Measurements from ENCODE around the gene KRTAP10-10.
"Not testable (repeated sequence)": the region's sequence is repeated elsewhere in the genome, so short reads cannot be mapped to it uniquely, and the experiment has no call there.

The KRTAP10-10 gene

GRCh38 chr21:44603109-44603875, 33.9 kb upstream of the KRTAP10-10 start:
- DNase-seq: no peak

DNA sequence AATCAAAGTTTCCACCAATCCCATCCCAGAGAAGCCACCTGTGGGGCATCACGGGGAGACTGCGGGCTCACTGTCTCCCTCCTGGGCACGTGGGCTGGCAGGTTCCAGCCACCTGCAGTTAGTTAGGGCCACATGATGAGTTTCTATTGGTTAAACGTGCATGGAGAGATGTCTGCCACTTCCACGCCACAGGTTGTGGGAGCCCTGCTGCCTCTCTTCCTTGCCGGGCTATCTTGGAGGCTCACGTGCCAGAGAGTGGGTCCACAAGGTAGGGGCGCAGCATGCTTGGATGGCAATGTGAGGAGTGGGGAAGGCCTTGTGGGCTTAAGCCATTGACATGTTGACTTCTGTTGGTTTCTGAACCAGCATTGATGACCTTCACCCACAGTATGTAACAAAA, 33.2 kb upstream of the KRTAP10-10 start:
- no peak for DNase-seq

DNA sequence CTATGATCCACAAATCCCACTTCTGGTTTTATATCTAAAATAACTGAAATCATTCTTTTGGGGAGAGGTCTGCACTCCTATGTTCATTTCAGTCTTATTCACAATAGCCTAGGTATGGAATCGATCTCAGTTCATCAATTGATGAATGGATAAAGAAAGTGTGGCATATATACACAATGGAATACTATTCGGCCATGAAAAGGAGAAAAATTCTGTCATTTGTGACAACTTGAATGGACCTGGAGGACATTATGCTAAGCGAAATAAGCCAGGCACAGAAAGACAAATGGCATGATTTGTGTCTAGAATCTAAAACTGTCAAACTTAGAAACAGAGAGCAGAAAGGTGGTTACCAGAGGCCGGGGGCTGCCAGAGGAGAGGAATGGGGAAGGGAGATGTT, 30.7 kb upstream of the KRTAP10-10 start:
- no peak for DNase-seq

DNA sequence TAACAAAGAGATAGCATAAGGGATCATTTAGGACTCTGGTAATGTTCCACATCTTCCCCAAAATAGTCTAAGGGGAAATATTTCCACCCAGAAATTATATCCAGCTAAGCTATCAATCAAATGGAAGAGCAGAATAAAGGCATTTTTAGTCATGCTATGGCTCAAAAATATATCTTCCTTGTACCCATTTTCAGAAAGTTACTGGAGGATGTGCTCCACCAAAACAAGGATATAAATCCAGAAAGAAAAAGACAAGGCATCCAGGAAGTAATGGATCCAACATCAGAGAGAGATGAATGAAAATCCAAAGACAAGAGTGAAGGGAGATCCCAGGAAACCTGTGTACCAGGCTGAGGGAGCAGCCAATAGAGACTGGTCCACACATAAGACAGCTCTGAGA, 28.0 kb upstream of the KRTAP10-10 start:
- no peak for DNase-seq

DNA sequence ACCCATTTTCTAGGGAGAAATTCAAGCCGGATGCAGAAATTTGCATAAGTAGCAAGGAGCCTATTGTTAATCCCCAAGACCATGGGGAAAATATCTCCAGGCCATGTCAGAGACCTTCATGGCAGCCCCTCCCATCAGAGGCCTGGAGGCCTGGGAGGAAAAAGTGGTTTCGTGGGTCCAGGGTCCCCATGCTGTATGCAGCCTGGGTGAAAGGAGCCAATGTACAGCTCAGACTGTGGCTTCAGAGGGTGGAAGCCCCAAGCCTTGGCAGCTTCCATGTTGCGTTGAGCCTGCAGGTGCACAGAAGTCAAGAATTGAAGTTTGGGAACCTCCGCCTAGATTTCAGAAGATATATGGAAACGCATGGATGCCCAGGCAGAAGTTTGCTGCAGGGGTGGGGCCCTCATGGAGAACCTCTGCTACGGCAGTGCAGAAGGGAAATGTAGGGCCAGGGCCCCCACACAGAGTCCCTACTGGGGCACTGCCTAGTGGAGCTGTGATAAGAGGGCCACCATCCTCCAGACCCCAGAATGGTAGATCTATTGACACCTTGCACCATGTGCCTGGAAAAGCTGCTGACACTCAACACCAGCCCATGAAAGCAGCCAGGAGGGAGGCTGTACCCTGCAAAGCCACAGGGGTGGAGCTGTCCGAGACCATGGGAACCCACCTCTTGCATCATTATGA, 26.9 kb upstream of the KRTAP10-10 start:
- DNase-seq: not testable (repeated sequence)

DNA sequence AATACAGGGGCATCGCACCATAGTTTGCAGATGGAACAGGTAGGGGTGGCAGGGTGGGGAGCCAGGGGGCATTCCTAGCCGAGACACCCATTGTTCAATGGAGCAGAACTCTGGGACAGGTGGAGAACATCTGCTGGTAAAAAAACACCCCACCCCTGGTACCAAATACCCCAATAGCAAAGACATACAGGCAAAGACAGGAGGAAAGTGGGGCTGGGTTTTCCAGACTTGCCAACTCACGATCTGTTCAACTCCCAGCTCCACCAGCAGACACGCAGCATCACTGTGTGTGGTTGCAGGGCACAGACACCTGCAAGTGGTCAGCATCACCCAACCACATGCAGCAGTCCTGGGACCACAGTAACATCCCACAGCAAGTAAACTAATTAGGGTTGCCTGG, 25.6 kb upstream of the KRTAP10-10 start:
- no peak for DNase-seq

- DNase-seq: no peak
Measured at GRCh38 chr21:44612029-44612486, 25.1 kb upstream of the KRTAP10-10 start, which contains the start of gene KRTAP10-8. TSS of gene KRTAP10-8 (plus strand) at chr21:44612079. CDS start at chr21:44612101, 22 bp downstream.

DNA sequence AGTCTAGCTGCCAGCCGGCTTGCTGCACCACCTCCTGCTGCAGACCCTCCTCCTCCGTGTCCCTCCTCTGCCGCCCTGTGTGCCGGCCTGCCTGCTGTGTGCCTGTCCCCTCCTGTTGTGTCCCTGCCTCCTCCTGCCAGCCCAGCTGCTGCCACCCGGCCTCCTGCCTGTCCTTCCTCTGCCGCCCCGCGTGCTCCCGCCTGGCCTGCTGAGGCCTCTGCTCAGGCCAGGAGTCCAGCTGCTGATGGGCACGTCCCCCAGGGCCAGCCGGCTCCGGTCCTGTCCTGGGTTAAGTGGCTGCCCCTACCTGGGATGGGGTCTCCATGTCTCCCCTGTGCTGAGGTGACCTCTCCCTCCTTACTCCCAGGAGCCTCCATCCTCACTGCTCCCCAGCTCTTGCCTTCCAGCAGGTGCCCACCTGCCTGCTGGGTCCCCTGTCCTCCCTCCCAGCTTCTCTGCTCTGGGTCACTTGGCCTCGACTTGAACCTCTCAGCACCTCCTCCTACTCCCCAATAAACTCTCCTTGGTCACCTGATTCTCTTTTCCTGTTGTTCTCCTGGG, 24.4 kb upstream of the KRTAP10-10 start:
- DNase-seq: no peak

DNA sequence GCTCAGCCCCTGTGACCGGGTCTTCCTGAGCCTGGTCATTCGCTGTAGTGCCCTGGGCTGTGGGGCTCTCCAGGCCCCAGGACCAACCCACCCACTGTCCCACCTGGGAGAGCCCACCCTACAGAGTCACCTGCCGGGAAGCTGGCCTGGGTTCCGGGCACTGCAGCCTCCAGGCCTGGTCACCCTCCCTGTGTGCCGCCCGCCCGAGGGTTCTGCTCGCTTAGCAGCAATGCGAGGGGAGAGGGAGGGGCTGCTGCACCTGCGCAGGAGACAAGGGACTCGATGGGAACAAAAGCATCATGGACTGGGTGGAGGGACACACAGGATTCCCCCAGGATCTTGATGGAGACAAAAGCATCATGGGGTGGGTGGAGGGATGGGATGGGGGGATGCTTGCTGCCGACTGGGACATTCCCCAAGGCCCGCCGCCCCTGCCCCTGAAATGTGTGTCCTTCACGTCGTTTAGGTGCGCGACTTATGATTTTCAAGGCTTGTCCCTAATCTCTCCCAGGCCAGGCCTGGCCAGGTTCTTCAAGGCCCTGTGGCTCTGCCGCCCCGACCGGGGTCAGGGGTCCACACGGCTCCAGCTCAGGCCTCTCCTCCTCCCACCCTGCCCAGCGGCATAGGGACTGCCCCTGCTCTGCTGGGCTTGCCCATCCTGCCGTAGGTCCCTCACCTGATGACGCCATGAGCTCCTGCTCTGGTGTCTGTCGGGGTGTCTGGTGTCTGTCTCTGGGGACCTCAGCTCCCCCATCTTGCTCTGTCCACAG, 23.6 kb upstream of the KRTAP10-10 start:
- no peak for DNase-seq

DNA sequence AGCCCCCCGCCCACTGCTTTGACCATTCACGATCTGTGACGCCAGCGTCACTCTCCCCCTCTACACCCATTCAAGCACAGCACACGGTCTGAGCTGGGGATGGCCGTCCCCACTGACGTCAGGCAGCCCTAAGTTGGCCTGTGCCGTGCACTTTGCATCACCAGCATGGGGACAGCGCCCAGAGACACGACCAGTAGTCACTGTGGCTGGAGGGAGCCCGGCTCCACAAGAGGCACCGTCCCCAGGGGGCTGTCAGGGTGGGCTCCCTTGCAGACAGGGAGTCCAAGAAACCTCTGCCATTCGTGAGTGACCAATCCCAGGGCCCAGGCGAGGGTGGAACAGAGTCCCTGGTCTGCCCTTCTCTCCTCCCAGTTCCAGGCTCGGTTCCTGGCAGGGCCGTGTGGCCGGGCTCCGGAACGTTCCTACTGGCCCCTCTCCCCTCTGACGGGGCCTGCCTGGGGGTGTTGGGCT, 23.0 kb upstream of the KRTAP10-10 start:
- DNase-seq: no peak

DNA sequence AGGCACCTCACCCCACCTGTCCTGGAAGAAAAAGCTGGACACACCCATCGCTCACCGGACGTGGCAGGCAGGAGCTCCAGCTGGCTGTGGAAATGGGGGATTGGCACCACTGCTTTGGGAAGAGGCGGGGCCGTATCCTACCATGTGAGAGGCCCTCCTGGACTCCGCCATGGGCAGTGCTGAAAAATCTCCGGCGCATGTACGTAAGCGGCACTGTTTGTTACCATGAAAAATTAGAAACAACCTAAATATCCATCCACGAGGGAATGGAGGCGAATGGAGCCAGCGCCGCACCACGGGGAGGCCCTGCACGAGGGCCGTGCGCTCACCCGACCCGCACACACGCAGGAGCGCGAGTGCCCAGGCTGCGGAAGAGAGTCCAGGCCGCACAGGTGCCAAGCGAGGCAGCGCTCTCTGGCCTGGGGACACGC, 22.2 kb upstream of the KRTAP10-10 start:
- no peak for DNase-seq

DNA sequence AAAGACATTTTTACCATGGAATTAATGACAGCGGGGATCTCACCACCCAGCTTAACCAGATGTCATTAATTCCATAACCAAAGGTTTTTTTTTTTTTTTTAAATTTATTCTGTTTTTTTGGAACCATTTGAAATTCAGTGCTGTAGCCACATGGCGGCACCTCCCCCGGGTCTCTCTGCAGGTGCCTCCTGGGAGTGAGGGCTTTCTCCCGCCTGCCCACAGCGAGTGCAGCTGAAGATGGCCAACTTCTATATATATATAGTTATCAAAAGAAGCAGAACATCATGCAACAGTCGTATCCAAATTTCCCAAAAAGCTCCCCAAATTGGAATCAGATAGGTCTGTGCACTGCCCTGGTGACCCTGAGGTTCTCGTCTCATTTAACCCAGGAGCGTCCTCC, 21.7 kb upstream of the KRTAP10-10 start:
- DNase-seq: no peak

DNA sequence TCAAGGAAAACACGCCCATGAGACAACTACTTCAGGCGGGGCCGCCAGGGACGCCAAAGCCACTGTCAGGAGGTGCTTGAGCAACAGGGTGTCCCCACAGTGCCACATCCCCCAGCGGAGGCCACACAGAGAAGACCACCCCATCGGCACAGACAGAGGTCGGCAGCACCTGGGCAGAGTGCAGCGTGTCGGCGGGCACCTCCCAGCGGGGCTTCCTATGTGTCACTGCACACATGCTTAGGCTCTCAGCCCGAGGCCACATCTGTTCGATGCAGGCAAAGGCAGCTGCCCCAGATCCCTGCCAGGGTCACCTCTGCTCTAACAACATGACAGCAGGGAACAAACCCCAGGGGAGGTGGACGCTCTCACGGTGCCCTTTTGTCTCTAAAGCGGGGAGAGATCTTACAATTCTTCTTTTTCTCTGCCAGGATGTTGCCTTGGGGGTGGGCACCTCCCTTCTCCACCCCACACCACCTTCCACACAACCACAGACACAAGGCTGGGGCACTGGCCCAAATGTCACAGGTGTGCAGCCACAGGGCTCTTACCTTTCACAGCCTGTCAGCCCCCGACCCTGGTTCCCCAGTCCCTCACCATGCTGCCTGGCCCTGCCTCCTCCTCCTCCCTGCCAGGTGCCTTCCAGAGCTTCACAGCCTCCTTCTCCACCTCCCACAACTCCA, 21.1 kb upstream of the KRTAP10-10 start:
- DNase-seq: no peak

- no peak for DNase-seq
Measured at GRCh38 chr21:44616591-44616926, 20.6 kb upstream of the KRTAP10-10 start.

DNA sequence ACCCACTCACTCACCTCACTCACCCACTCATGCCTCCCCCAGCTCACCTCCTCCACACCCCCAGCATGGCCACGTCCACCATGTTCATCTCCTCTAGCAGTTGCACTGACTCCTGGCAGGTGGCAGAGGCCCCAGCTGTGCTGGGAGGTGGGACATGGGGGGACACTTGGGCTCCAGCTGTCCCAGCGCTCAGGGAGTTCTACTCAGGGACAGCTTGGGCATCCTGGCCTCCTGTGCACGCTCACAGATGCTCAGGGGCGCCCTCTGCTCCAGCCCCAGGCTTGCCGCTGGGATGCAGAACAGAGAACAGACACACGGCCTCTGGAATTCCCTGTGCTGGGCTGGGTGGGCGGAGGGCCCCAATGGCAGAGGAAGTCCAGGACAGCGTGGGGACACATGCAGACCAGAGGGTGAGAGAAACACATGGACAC, 20.1 kb upstream of the KRTAP10-10 start:
- DNase-seq: no peak

- DNase-seq: no peak
Measured at GRCh38 chr21:44618504-44618903, 18.7 kb upstream of the KRTAP10-10 start.

DNA sequence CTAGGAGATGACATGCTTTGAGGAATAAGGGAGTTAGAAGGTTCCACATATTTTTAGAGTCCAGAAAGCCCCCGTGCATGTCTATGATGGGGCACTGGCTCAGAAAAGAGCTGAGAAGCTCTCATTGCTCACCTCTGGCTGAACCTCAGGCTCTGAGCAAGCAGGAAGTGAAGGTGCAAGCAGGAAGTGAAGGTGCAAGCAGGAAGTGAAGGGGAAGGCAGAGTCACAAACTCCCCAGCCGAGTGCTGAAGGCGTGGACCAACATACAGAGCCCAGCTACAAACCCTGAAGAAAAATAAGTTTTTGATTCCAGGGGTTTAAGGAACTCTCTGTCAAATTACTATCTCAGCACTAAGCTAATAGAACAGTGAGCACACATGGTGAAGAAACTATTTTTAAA, 18.2 kb upstream of the KRTAP10-10 start:
- no peak for DNase-seq

DNA sequence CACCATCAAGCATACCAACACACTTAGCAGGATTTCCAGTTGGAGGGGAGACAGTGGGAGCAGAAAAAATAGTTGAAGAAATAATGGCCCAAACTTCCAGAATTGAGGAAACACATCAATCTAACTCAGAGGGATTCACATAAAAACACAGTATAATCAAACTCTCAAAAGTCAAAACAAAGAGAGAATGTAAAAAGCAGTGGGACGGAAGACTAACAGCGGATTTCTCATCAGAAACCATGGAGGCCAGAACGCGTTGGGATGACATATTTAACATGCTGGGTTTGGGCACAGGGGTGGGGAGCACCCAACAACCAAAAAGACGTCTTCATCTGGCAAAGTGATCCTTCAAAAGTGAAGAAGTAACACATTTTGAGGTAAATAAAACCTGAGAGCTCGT, 17.3 kb upstream of the KRTAP10-10 start:
- DNase-seq: no peak

- no peak for DNase-seq
Measured at GRCh38 chr21:44623575-44623974, 13.6 kb upstream of the KRTAP10-10 start.

GRCh38 chr21:44625756-44626155, 11.4 kb upstream of the KRTAP10-10 start:
- no peak for DNase-seq

DNA sequence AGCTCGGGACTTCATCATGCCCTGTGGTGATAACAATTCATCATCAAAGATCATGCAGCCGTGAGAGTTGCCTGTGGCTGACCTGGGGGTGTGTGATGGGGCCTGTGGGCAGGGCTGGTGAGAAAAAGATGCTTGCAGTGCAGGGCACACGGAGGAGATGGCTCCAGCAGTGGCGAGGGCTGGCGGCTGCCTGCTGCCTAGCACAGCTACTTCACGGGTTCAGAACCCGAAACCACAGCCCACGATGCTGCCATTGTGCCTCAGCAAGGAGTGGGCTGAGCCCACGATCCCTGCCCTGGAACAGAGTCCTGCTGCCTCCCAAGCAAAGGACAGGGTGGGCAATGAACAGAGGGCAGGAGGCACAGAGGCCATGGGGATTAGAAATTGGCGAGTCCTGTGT, 10.9 kb upstream of the KRTAP10-10 start:
- no peak for DNase-seq

GRCh38 chr21:44626673-44627143, 10.4 kb upstream of the KRTAP10-10 start, which contains the start of gene KRTAP10-9:
TSS of gene KRTAP10-9 (plus strand) at chr21:44627093. CDS start at chr21:44627172, 79 bp downstream.
- no peak for DNase-seq
